HG03354 (cell line): ENCODE results near the gene TTC12.

Experiments used
- ATAC-seq: cut with Tn5 transposase; IDR thresholded peaks from one replicate; pipeline ENCODE4 v1.9.1; 2021; ENCODE audit warnings: mild to moderate bottlenecking; ENCODE audit not compliant: unreplicated experiment, poor library complexity, severe bottlenecking

Gene TTC12

DNA sequence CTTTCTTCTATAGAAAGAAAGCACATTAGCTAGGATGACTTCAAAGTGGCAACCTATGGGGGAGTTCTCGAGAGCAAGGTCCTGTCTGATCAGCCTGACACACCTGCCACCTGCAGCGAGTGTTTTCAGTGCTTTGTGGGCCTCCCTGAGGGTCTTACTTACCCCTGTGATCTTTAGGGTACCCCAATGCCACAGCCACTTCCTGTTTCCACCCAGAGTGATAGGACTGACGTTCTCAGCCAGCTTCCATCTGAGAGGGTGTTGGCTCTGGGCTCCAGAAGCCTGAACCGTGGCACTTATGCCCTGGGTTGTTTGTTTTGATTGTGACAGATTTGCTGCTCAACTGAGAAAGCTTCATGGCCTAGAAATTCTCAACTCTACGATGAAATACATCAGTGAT lies 51.5 kb downstream of the TTC12 start:
- ATAC-seq = no peak

DNA sequence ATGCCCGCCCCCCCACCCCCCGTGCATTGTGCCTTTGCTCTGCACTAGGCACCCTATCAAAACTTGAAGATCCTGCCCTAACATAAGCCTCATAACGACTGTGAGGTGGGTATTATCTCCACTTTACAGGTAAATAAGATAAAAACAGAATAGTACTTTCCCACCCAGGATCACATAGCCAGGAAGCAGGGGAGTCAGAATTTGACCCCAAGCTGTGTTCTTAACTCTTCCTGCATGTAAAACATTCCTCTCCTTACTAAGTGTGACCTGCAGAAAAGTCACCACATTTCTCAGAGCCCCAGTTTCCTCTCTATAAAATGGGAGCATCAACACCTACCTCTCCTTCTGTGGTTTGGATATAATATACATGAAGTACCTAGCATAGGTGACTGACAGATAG lies 55.0 kb downstream of the TTC12 start:
- ATAC-seq = no peak

GRCh38 chr11:113370634-113371033 lies 56.3 kb downstream of the TTC12 start:
- no peak for ATAC-seq

GRCh38 chr11:113372309-113372708 lies 57.9 kb downstream of the TTC12 start:
- ATAC-seq = no peak

DNA sequence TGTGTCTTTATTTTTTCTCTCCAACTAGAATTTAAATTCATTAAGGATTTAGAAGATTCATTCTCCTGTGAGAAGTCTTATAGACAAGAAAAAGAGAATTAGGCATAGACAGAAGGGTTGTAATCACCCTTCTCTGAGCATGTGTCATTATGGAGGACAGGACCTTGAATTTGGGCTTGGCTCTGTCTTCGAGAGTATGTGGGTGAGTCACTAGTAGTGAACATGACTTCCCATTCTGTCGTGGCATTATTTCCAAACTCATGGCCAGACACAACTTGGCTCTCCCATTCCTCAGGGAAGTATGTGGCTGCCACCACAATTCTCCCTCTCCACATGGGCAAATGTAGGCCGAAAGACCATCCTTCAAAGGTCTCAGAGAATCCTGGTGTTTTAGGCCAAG lies 58.9 kb downstream of the TTC12 start:
- no peak for ATAC-seq

DNA sequence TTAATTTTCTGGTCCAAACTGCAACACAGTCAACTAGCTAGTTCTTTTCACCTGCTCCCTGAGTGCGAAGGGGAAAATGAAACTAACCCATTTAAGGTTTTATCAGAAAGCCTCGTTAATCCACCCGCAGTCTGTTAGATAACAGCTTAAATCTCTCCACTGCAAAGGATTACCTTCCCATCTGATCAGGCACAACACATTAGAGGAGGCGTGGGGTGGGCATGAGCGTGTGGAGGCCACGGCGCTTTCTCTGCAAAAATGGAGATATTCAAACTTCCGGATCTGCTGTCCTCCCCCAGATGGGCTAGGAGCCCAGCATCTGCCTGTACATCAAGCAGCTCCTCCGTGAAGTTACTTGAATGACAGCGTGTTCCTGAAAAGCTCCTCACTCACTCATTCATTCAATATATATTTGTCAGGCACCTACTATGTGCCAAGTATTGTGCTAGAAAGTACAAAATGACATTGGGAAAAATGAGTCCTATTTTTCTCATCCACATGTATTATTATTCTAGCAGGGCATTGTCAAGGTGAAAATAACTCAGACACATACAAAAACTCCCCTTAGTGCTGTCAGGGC lies 59.7 kb downstream of the TTC12 start:
- ATAC-seq = no peak

- ATAC-seq = no peak
These were observed 61.0 kb downstream of the TTC12 start for GRCh38 chr11:113375402-113375801.

DNA sequence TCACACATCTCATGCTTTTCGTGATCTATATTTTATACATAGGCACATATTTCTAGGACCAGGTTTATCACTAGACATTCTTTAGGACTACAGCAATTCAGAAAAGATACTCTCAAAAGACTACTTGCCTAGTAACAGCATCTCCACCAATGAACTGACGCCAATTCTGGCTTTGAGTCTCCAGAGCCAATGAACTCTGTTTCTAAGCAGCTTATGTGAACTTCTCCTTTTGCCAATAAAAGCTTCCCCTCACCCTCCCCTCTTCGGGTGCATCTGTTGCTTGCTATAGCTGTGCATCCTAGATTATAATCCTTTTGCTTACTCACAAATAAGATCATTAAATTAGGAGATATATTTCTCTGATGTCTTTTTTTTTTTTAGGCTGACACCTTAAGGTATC lies 61.8 kb downstream of the TTC12 start:
- no peak for ATAC-seq

- ATAC-seq = no peak
These were observed 63.5 kb downstream of the TTC12 start for GRCh38 chr11:113377681-113378412.

DNA sequence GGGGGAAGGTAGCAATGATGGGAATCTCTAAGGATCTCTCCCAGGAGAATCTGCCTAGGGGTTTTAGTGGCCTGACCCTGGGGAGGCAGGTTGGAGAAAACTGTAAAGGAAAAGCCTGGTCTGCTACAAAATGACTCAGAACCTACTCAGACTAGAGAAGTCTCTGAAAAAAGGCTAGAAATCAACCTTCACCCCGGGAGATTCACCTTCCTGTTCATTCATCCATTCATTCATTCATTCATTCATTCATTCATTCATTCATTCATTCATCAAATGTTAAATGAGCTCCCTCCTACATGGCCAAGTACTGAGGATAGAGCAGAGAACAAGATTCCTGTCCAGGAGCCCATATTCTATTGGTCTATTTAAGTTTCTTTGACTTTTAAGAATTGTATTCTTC lies 64.3 kb downstream of the TTC12 start:
- no peak for ATAC-seq

DNA sequence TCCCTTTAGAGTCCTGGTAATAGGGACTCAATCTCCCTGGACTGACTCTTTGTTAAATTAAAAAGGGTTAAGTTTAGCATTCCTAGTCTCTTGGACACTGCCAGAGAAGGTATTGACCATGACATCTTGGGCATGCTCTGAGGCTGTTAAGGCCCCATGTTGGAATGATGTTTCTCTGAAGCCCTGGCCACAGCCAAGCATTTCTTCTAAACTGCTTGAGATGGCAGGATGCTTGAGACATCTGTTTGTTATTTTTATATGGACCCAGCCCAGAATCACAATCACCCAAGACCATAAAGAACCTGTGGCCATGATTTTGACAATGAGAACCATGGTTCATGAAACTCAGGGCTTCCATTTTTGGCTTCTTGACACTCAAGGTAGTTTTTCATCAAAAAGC lies 67.7 kb downstream of the TTC12 start:
- ATAC-seq = no peak

DNA sequence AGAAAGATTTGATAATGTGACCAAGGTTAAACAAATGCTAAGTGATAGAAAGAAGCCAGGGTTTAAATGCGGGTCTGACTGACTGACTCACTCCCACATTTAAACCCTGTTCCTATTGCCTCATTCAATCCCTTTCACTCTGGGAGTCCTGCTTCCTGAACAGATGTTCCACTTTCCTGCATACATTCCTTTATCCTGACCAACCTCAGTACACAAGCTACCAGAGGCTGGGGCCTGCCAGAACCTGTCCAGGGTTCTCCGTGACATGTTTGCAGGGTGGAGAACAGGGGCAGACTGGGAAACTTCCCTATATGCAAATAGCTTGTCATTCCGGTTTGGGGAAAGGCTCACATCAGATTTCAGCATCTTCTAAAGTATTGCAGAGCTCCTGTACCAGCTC lies 70.2 kb downstream of the TTC12 start:
- no peak for ATAC-seq

- ATAC-seq = no peak
These were observed 71.4 kb downstream of the TTC12 start for GRCh38 chr11:113385749-113386148.

DNA sequence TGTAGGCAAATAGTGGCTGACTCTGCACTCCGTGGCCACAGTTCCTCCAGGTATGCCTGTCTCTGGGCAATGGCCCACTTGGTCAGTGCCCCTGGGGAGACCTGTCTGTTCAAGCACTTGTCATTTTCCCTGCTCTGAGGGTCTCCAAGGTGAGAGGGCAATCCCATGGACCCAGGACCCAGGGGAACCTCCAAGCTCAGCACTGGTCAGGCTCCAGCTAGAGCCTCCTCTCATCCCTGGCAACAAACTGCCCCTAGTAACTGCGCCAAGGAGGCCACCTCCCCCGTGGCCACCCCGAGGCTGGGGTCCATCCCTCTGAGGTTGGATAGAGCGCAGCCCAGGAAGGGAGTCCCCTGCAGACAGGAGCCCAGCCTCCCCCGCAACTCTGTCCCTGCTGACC lies 72.5 kb downstream of the TTC12 start:
- no peak for ATAC-seq

DNA sequence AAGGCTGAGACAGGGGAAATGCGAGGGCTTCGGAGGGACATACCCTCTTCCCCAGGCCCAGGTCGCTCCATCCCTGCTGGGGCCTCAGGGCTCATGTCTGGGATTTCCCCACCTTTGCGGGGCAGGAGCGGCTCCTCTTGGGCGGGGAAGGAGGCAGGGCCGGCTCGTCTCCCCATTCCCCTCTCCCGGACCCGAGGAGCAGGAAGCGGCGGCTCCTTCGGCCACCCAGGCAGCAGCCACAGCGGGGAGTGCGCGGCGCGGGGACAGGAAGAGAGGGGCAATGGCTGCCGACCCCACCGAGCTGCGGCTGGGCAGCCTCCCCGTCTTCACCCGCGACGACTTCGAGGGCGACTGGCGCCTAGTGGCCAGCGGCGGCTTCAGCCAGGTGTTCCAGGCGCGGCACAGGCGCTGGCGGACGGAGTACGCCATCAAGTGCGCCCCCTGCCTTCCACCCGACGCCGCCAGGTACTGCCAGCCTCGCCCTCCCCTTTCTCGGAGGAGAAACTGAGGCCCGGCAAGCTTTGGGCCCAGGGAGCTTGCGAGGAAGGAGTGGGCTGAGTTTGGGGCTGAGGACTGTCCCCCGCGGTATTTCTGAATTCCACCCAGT lies 73.3 kb downstream of the TTC12 start, which contains the start of gene ANKK1:
Gene ANKK1 (plus strand): TSS at position 175 of the 607 bp plus-strand sequence. CDS start 106 bp downstream, at position 281.
- no peak for ATAC-seq

GRCh38 chr11:113389272-113389671 lies 74.9 kb downstream of the TTC12 start:
- no peak for ATAC-seq

GRCh38 chr11:113392236-113392921 lies 78.0 kb downstream of the TTC12 start:
- ATAC-seq = no peak

GRCh38 chr11:113393501-113393985 lies 79.2 kb downstream of the TTC12 start:
- ATAC-seq = no peak

DNA sequence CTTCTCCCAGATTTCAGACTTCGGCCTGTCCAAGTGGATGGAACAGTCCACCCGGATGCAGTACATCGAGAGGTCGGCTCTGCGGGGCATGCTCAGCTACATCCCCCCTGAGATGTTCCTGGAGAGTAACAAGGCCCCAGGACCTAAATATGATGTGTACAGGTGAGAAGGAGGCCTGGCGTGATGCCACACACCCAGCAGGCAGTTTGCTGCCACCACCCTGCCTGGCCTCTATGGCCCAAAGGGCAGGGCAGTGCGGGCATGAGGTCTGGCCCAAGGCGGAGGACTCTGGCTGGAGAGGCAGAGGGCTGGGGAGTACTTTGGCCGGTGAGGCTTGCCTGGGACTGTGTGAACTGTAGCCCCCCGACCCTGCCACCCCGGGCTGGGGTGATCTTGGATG lies 80.5 kb downstream of the TTC12 start:
- ATAC-seq = no peak

GRCh38 chr11:113395782-113396336 lies 81.5 kb downstream of the TTC12 start:
- no peak for ATAC-seq
